Neural cell (in vitro differentiated cells): ENCODE measurements around the gene CEP85. TPM values are rescaled to one million over a fixed set of nuclear protein-coding genes. Genes with fewer than 3 reads are reported as not detected.

Source experiments
- H2AFZ ChIP-seq: fragments of 200-600, 300-800 bp; sonication (generic), shearing (Covaris generic); 2 replicates; pipeline ENCODE4 v1.6.0; 2014; ENCODE audit warnings: low read depth, mild to moderate bottlenecking, antibody characterized with exemption, low read length, moderate library complexity
- H3F3A ChIP-seq: fragments of 200-600 bp; shearing (Covaris generic); 2 replicates; pipeline ENCODE4 v1.6.1; 2016; ENCODE audit warnings: mild to moderate bottlenecking, moderate library complexity, mixed read lengths, antibody characterized with exemption, low read length; ENCODE audit not compliant: insufficient read depth, poor library complexity, severe bottlenecking
- H3K27ac ChIP-seq: fragments of 200-600, 300-800 bp; sonication (generic), shearing (Covaris generic); 2 replicates; pipeline ENCODE4 v1.5.1; 2014; ENCODE audit warnings: mild to moderate bottlenecking, low read length, moderate library complexity
- H3K27me3 ChIP-seq: fragments of 300-800, 200-600 bp; sonication (generic), shearing (Covaris generic); 2 replicates; pipeline ENCODE4 v1.6.0; 2014; ENCODE audit warnings: mild to moderate bottlenecking, low read depth, low read length, moderate library complexity; ENCODE audit not compliant: insufficient read depth
- H3K36me3 ChIP-seq: fragments of 300-800, 200-600 bp; sonication (generic), shearing (Covaris generic); 2 replicates; pipeline ENCODE4 v1.5.1; 2014; ENCODE audit warnings: mild to moderate bottlenecking, antibody characterized with exemption, low read length, moderate library complexity; ENCODE audit not compliant: insufficient read depth
- H3K4me2 ChIP-seq: fragments of 300-800, 200-600 bp; sonication (generic), shearing (Covaris generic); 2 replicates; pipeline ENCODE4 v1.6.0; 2014; ENCODE audit warnings: mild to moderate bottlenecking, low read length
- H3K4me3 ChIP-seq: fragments of 300-800, 200-600 bp; sonication (generic), shearing (Covaris generic); 2 replicates; pipeline ENCODE4 v1.5.1; 2014; ENCODE audit warnings: mild to moderate bottlenecking, low read length, moderate library complexity
- H3K79me2 ChIP-seq: fragments of 200-600 bp; shearing (Covaris generic); replicated peaks from 2 replicates; pipeline ENCODE4 v1.6.0; 2014; ENCODE audit warnings: mild to moderate bottlenecking, low read length, moderate library complexity; ENCODE audit not compliant: insufficient read depth
- H3K9ac ChIP-seq: fragments of 300-800, 200-600 bp; sonication (generic), shearing (Covaris generic); 2 replicates; pipeline ENCODE4 v1.6.1; 2016; ENCODE audit warnings: mild to moderate bottlenecking, low read length, mixed read lengths
- H3K9me2 ChIP-seq: fragments of 200-600 bp; shearing (Covaris generic); 2 replicates; pipeline ENCODE4 v1.6.1; 2016; ENCODE audit warnings: mild to moderate bottlenecking, low read length, mixed read lengths; ENCODE audit not compliant: insufficient read depth
- H3K9me3 ChIP-seq: fragments of 200-600, 300-800 bp; sonication (generic), shearing (Covaris generic); 2 replicates; pipeline ENCODE4 v1.6.1; 2016; ENCODE audit warnings: mild to moderate bottlenecking, mixed run types, low read length, moderate library complexity, mixed read lengths
- H4K20me1 ChIP-seq: fragments of 200-600 bp; shearing (Covaris generic); 2 replicates; pipeline ENCODE4 v1.6.1; 2016; ENCODE audit warnings: mild to moderate bottlenecking, mixed run types; ENCODE audit not compliant: insufficient read depth
- EP300 ChIP-seq: fragments of 450-650 bp; conservative IDR thresholded peaks from 2 replicates; pipeline ENCODE4 v1.6.1; 2014; ENCODE audit warnings: antibody characterized with exemption, mild to moderate bottlenecking, moderate library complexity; ENCODE audit not compliant: poor library complexity, severe bottlenecking
- EZH2 ChIP-seq: fragments of 200-600, 300-800 bp; shearing (Covaris generic), sonication (generic); IDR thresholded peaks from 2 replicates; pipeline ENCODE4 v1.6.1; 2014; ENCODE audit warnings: antibody characterized with exemption, low read length, borderline replicate concordance, mild to moderate bottlenecking; ENCODE audit not compliant: insufficient read depth, poor library complexity, severe bottlenecking
- MXI1 ChIP-seq: fragments of 450-650 bp; conservative IDR thresholded peaks from 2 replicates; pipeline ENCODE4 v1.6.1; 2014; ENCODE audit warnings: antibody characterized with exemption, mild to moderate bottlenecking; ENCODE audit not compliant: poor library complexity, severe bottlenecking
- POLR2AphosphoS5 ChIP-seq: IDR thresholded peaks from 2 replicates; pipeline ENCODE4 v1.6.1; 2012
- RAD21 ChIP-seq: fragments of 450-650 bp; conservative IDR thresholded peaks from 2 replicates; pipeline ENCODE4 v1.6.1; 2014; ENCODE audit warnings: antibody characterized with exemption, mild to moderate bottlenecking, moderate library complexity
- SMC3 ChIP-seq: fragments of 450-650 bp; conservative IDR thresholded peaks from 2 replicates; pipeline ENCODE4 v1.6.1; 2014; ENCODE audit warnings: antibody characterized with exemption, mild to moderate bottlenecking, moderate library complexity; ENCODE audit not compliant: poor library complexity
- TAF1 ChIP-seq: IDR thresholded peaks from 2 replicates; pipeline ENCODE4 v1.6.1; 2012; ENCODE audit warnings: low read depth
- polyA plus RNA-seq: library from polyadenylated mRNA; depleted of rRNA; stranded (reverse); fragments of >200 nt; gene quantifications from 2 replicates; pipeline ENCODE4 v1.2.3, GENCODE V29; 2014
- TF ChIP-seq, protein P1 (sequence below): IDR thresholded peaks from 2 replicates; pipeline ENCODE4 v1.6.1; 2012; ENCODE audit warnings: borderline replicate concordance
- TF ChIP-seq, protein P2 (sequence below): fragments of 450-650 bp; IDR thresholded peaks from 2 replicates; pipeline ENCODE4 v1.5.1; 2014; ENCODE audit warnings: antibody characterized with exemption, mild to moderate bottlenecking, moderate library complexity; ENCODE audit not compliant: poor library complexity, severe bottlenecking

The CEP85 gene
- polyA plus RNA-seq, 1 donor from 2014 or later, result 20.5 TPM

DNA sequence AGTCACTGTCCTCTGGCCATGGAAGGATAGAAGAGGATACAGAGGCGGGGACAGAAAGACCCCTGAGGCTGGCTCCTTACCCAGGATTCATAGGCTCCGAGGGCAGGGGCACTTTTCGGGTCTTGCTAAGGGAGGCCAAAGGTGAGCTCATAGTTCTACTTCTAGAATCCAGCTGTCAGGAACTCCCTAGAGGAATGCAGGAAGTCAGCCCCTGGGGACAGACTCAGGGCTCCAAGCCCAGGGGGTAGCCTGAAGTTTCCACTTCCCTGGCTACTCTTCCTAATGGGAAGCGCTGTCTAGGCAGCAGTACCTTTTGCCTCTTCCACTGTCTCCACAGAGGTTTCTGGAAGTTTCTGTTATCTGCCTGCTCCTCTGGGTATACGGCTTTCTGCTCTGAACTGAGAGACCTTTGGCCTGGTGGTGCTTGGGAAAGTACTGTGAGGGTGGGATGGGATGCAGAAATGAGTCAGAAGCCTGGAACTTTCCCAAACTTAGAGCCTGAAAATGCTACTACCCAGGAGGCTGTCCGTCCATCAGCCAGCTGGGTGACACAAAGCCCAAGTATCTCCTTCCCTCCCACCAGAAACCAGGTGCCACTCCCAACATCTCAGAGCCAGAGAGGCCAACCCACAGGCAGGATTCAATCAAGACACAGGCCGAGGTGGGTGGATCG, 68.9 kb downstream of the CEP85 start:
- Histone ChIP-seq H4K20me1 (no peaks in the 10 kb centered on the region), H3K9me3 (no peaks in the 10 kb centered on the region), H3K27me3 (no peaks in the 10 kb centered on the region), H3K27ac (no peak overlapping the region), H3K36me3 (no peaks in the 10 kb centered on the region), H3K4me3 (no peak overlapping the region), H3K9ac (no peak overlapping the region), H2AFZ (no peak overlapping the region), H3F3A (no peaks in the 10 kb centered on the region), H3K4me2 (no peak overlapping the region), H3K79me2 (peaks cover 12% of the 10 kb centered on the region), H3K9me2 (no peaks in the 10 kb centered on the region)
- TF ChIP-seq EP300, result no peak

DNA sequence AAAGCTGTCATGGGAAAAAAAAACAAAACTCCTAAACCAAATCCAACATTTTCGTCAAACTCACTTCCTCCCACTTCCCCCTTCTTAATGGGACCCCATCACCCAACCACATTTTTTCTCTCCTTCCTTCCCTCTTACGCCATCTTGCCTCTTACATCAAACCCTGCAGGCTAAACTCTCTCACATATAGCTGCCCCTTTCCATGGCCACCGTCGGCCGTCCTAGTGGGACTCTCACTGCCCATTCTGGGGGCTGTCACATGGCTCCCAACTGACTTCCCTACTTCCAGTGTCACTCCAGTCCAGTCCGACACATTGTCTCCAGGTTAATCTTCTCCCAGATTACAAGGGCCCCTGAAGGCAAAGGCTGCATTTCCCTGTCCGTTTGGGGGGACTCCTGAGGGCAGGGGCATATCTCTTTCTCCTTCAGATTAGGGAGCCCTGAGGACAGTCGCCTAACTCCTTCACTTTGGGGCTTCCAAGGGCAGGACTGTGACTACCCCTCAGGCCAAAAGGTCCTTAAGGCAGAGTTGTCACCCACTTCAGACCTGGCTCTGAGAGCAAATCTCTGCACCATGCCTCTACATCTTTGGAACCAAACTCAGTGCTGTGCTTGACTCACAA, 71.8 kb downstream of the CEP85 start:
- Histone ChIP-seq H2AFZ (peak overlapping the region; percentile 88), H3K36me3 (no peaks in the 10 kb centered on the region), H3K9ac (peak overlapping the region; percentile 69), H3F3A (no peaks in the 10 kb centered on the region), H3K27me3 (no peaks in the 10 kb centered on the region), H3K4me3 (peak overlapping the region; percentile 99), H3K9me3 (no peaks in the 10 kb centered on the region), H3K79me2 (peaks cover 12% of the 10 kb centered on the region), H3K27ac (no peak overlapping the region), H3K9me2 (no peaks in the 10 kb centered on the region), H3K4me2 (peak overlapping the region; percentile 87), H4K20me1 (no peaks in the 10 kb centered on the region)
- no peak for TF ChIP-seq EP300

DNA sequence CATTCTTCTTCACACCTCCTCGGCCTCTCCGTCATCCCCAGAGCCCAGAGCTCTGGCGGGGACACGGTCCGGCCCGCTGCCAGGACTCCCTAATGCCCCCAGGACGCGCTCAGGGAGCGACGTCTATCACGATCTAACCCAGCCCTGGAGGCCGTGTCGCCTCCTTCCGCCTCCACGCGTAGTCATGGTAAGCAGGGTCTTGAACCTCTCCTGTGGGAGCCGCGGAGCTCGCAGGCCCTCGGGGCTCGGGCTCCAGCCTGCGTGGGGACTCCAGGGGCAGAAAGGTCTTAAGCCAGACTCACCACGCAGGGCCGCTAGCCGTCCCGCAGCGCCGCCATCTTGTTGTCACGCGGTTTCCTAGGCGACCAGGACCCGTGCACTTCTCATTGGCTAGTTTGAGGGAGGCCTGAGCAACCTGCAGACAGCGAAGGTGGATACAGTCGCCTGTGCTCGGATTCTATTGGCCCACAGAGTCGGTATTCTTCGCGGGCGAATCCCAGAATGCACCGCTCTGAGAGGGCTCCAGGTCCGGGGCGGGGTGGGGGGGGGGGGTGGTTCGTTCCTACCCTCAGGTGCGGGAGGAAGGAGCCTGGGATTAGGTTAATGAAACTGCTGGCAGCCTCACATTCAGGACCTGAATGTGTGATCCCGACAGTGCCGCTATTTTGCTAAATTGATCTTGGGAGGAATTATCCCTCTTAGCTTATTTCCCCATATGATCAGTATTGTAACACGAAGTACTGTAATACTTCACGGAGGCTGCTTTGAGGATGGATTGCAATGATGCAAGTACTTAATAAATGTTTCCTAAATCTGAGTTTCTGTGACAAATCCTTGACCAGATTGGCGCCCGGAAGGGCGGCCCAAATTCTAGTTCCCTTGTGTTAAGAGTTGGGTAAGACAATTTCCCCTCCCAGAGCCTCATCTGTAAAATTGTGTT, 72.6 kb downstream of the CEP85 start, which contains the start of gene UBXN11:
UBXN11 (minus strand) TSS at position 347 of the 940 bp plus-strand sequence. CDS start 3,753 bp downstream, outside the sequence.
- peak within 1 kb of the TSS; percentile 88 for H2AFZ ChIP-seq
- H3K36me3 ChIP-seq, result no peaks in the 10 kb centered on the region
- no peaks in the 10 kb centered on the region for H3K9me3 ChIP-seq
- H3K27me3 ChIP-seq, result no peaks in the 10 kb centered on the region
- no peaks in the 10 kb centered on the region for H3F3A ChIP-seq
- peak within 1 kb of the TSS; percentile 99 for H3K4me3 ChIP-seq
- H3K9me2 ChIP-seq, result no peaks in the 10 kb centered on the region
- H3K79me2 ChIP-seq, result peaks cover 12% of the 10 kb centered on the region
- H3K27ac ChIP-seq, result no peak within 1 kb of the TSS
- H4K20me1 ChIP-seq, result no peaks in the 10 kb centered on the region
- H3K9ac ChIP-seq, result peak within 1 kb of the TSS; percentile 69
- TF ChIP-seq SMC3, result peak; percentile 51
- TF ChIP-seq EZH2, result no peak
- TF ChIP-seq, protein P1, sequence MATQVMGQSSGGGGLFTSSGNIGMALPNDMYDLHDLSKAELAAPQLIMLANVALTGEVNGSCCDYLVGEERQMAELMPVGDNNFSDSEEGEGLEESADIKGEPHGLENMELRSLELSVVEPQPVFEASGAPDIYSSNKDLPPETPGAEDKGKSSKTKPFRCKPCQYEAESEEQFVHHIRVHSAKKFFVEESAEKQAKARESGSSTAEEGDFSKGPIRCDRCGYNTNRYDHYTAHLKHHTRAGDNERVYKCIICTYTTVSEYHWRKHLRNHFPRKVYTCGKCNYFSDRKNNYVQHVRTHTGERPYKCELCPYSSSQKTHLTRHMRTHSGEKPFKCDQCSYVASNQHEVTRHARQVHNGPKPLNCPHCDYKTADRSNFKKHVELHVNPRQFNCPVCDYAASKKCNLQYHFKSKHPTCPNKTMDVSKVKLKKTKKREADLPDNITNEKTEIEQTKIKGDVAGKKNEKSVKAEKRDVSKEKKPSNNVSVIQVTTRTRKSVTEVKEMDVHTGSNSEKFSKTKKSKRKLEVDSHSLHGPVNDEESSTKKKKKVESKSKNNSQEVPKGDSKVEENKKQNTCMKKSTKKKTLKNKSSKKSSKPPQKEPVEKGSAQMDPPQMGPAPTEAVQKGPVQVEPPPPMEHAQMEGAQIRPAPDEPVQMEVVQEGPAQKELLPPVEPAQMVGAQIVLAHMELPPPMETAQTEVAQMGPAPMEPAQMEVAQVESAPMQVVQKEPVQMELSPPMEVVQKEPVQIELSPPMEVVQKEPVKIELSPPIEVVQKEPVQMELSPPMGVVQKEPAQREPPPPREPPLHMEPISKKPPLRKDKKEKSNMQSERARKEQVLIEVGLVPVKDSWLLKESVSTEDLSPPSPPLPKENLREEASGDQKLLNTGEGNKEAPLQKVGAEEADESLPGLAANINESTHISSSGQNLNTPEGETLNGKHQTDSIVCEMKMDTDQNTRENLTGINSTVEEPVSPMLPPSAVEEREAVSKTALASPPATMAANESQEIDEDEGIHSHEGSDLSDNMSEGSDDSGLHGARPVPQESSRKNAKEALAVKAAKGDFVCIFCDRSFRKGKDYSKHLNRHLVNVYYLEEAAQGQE, result peak; percentile 18
- peak; percentile 50 for TF ChIP-seq POLR2AphosphoS5
- TF ChIP-seq MXI1, result peak; percentile 98
- TF ChIP-seq, protein P2, sequence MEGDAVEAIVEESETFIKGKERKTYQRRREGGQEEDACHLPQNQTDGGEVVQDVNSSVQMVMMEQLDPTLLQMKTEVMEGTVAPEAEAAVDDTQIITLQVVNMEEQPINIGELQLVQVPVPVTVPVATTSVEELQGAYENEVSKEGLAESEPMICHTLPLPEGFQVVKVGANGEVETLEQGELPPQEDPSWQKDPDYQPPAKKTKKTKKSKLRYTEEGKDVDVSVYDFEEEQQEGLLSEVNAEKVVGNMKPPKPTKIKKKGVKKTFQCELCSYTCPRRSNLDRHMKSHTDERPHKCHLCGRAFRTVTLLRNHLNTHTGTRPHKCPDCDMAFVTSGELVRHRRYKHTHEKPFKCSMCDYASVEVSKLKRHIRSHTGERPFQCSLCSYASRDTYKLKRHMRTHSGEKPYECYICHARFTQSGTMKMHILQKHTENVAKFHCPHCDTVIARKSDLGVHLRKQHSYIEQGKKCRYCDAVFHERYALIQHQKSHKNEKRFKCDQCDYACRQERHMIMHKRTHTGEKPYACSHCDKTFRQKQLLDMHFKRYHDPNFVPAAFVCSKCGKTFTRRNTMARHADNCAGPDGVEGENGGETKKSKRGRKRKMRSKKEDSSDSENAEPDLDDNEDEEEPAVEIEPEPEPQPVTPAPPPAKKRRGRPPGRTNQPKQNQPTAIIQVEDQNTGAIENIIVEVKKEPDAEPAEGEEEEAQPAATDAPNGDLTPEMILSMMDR, result peak; percentile 32
- TF ChIP-seq RAD21, result peak; percentile 31
- no peak for TF ChIP-seq TAF1
- peak within 1 kb of the TSS; percentile 88 for H3K4me2 ChIP-seq
